ENCODE results near the gene CD47.

The CD47 gene

GRCh38 chr3:108031895-108032294, 58.9 kb downstream of the CD47 start:
- Histone ChIP-seq H3K27me3 (ENCODE audit: control insufficient read depth, insufficient read depth, low read length) (no peaks in the 10 kb centered on the region), H3K4me3 (ENCODE audit: low read length) (no peak overlapping the region), H3K36me3 (ENCODE audit: control insufficient read depth, insufficient read depth, low read length) (no peaks in the 10 kb centered on the region), H3K4me1 (ENCODE audit: control insufficient read depth, insufficient read depth, low read length) (no peaks in the 10 kb centered on the region), H3K9me3 (ENCODE audit: control insufficient read depth, low read length) (no peaks in the 10 kb centered on the region), H3K9ac (ENCODE audit: low read length) (no peak overlapping the region)

DNA sequence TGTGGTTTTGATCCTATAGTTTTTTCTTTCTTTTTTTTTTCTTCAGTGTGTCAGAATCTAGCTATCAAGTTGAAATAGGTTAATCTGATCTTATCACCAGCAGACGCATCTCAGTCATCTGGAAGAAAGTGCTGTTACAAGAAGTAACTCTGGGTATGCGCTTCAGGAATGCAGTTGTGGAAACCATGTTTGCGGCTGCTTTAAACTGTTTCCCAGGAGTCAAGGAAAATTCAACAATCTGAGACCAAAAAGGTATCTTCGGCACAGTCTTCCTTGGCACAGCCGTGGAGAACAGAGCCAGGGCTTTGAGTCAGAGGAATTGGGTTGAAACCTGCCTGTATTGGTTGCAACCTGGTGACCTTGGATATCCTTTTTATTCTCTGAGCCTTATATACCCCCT, 59.9 kb downstream of the CD47 start:
- H3K4me3 ChIP-seq (ENCODE audit: low read length): no peak overlapping the region
- no peaks in the 10 kb centered on the region for H3K36me3 ChIP-seq (ENCODE audit: control insufficient read depth, insufficient read depth, low read length)
- H3K9ac ChIP-seq (ENCODE audit: low read length): no peak overlapping the region
- no peaks in the 10 kb centered on the region for H3K4me1 ChIP-seq (ENCODE audit: control insufficient read depth, insufficient read depth, low read length)
- no peaks in the 10 kb centered on the region for H3K9me3 ChIP-seq (ENCODE audit: control insufficient read depth, low read length)
- no peaks in the 10 kb centered on the region for H3K27me3 ChIP-seq (ENCODE audit: control insufficient read depth, insufficient read depth, low read length)

- Histone ChIP-seq H3K9ac (ENCODE audit: low read length) (no peak overlapping the region), H3K36me3 (ENCODE audit: control insufficient read depth, insufficient read depth, low read length) (no peaks in the 10 kb centered on the region), H3K4me3 (ENCODE audit: low read length) (no peak overlapping the region), H3K9me3 (ENCODE audit: control insufficient read depth, low read length) (no peaks in the 10 kb centered on the region), H3K27me3 (ENCODE audit: control insufficient read depth, insufficient read depth, low read length) (no peaks in the 10 kb centered on the region), H3K4me1 (ENCODE audit: control insufficient read depth, insufficient read depth, low read length) (no peaks in the 10 kb centered on the region)
Measured at GRCh38 chr3:108029466-108029865, 61.4 kb downstream of the CD47 start.

DNA sequence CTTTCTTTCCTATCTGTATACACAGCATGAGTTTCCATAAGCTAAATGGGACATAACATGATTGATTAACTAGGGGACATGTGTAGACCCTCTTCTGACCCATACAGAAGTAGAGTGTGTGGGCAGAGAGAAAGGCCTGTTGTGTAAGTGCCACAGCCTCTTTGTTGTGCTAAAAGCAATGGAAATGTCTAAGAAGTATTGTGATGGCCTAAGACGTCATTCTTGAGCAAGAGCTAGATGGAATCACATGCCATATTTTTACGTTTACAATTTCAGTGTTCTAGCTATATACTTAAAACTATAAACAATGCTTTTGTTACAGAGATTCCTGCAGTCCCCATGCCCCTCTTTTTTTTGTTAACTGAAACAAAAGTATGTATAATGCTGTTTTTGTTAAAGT, 61.9 kb downstream of the CD47 start:
- H3K9ac ChIP-seq (ENCODE audit: low read length): no peak overlapping the region
- H3K9me3 ChIP-seq (ENCODE audit: control insufficient read depth, low read length): no peaks in the 10 kb centered on the region

GRCh38 chr3:108025177-108025576, 65.7 kb downstream of the CD47 start:
- H3K4me1 ChIP-seq (ENCODE audit: control insufficient read depth, insufficient read depth, low read length): peaks cover 14% of the 10 kb centered on the region
- H3K4me3 ChIP-seq (ENCODE audit: low read length): no peak overlapping the region
- no peaks in the 10 kb centered on the region for H3K9me3 ChIP-seq (ENCODE audit: control insufficient read depth, low read length)
- no peak overlapping the region for H3K9ac ChIP-seq (ENCODE audit: low read length)
- H3K27me3 ChIP-seq (ENCODE audit: control insufficient read depth, insufficient read depth, low read length): no peaks in the 10 kb centered on the region
- no peaks in the 10 kb centered on the region for H3K36me3 ChIP-seq (ENCODE audit: control insufficient read depth, insufficient read depth, low read length)

More for the DNA sequence above, 61.9 kb downstream of the CD47 start:
- H3K36me3 ChIP-seq (ENCODE audit: control insufficient read depth, insufficient read depth, low read length): no peaks in the 10 kb centered on the region
- H3K4me3 ChIP-seq (ENCODE audit: low read length): no peak overlapping the region
- no peaks in the 10 kb centered on the region for H3K4me1 ChIP-seq (ENCODE audit: control insufficient read depth, insufficient read depth, low read length)
- H3K27me3 ChIP-seq (ENCODE audit: control insufficient read depth, insufficient read depth, low read length): no peaks in the 10 kb centered on the region

- Histone ChIP-seq H3K9ac (ENCODE audit: low read length) (no peak overlapping the region), H3K27me3 (ENCODE audit: control insufficient read depth, insufficient read depth, low read length) (no peaks in the 10 kb centered on the region), H3K4me1 (ENCODE audit: control insufficient read depth, insufficient read depth, low read length) (peaks cover 14% of the 10 kb centered on the region), H3K4me3 (ENCODE audit: low read length) (no peak overlapping the region), H3K9me3 (ENCODE audit: control insufficient read depth, low read length) (no peaks in the 10 kb centered on the region), H3K36me3 (ENCODE audit: control insufficient read depth, insufficient read depth, low read length) (no peaks in the 10 kb centered on the region)
Measured at GRCh38 chr3:108024146-108024850, 66.5 kb downstream of the CD47 start.

DNA sequence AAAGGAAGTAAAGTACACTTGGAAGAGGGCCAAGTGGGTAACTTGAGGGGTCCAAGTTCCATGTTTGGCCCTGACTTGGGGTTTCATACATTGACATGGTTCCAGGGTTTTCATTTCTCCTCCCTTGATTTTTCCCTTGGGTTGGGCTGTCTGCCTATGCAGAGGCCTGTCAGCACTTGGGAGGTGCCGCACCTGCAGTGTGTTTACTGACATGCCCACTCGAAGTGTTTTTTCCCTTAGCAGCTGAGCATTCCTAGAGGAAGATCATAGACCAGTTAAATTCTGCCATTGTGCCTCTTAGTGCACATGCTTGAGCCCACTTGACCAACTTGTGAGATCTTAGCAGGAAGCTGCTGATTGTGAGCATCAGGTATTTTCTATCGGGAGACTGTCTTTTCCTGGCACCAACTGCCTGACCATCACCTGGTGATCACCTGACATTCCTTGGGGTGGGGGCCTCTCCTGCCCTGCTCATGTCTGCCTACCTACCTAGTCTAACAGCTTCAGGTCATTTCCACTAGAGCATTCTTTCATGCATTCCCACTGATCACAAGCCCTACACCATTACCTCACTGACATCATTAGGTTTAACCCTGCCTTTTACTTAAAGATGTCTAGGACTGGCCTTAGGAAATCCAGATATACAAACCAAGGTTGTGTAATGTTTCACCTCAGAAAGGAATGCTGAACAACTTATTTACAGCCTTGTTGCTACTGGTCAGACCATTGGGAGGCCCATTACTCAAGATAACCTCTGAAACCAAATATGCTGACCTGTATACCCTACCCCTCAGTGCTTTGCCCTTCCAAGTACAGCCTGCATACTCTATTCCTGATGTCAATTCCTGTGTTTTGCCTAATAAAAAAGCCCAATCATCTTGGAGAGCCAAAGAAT, 68.3 kb downstream of the CD47 start:
- Histone ChIP-seq H3K27me3 (ENCODE audit: control insufficient read depth, insufficient read depth, low read length) (no peaks in the 10 kb centered on the region), H3K4me3 (ENCODE audit: low read length) (no peak overlapping the region), H3K36me3 (ENCODE audit: control insufficient read depth, insufficient read depth, low read length) (no peaks in the 10 kb centered on the region), H3K9me3 (ENCODE audit: control insufficient read depth, low read length) (no peaks in the 10 kb centered on the region), H3K4me1 (ENCODE audit: control insufficient read depth, insufficient read depth, low read length) (peaks cover 14% of the 10 kb centered on the region), H3K9ac (ENCODE audit: low read length) (no peak overlapping the region)

GRCh38 chr3:108021533-108021932, 69.3 kb downstream of the CD47 start:
- H3K27me3 ChIP-seq (ENCODE audit: control insufficient read depth, insufficient read depth, low read length): no peaks in the 10 kb centered on the region
- H3K36me3 ChIP-seq (ENCODE audit: control insufficient read depth, insufficient read depth, low read length): no peaks in the 10 kb centered on the region
- H3K4me1 ChIP-seq (ENCODE audit: control insufficient read depth, insufficient read depth, low read length): peaks cover 14% of the 10 kb centered on the region
- H3K9ac ChIP-seq (ENCODE audit: low read length): no peak overlapping the region
- H3K9me3 ChIP-seq (ENCODE audit: control insufficient read depth, low read length): no peaks in the 10 kb centered on the region
- no peak overlapping the region for H3K4me3 ChIP-seq (ENCODE audit: low read length)

- H3K9ac ChIP-seq (ENCODE audit: low read length): no peak overlapping the region
- no peaks in the 10 kb centered on the region for H3K27me3 ChIP-seq (ENCODE audit: control insufficient read depth, insufficient read depth, low read length)
- H3K9me3 ChIP-seq (ENCODE audit: control insufficient read depth, low read length): no peaks in the 10 kb centered on the region
- no peak overlapping the region for H3K4me3 ChIP-seq (ENCODE audit: low read length)
- no peaks in the 10 kb centered on the region for H3K36me3 ChIP-seq (ENCODE audit: control insufficient read depth, insufficient read depth, low read length)
- peaks cover 14% of the 10 kb centered on the region for H3K4me1 ChIP-seq (ENCODE audit: control insufficient read depth, insufficient read depth, low read length)
Measured at GRCh38 chr3:108021131-108021530, 69.7 kb downstream of the CD47 start.

- no peaks in the 10 kb centered on the region for H3K9me3 ChIP-seq (ENCODE audit: control insufficient read depth, low read length)
- no peak overlapping the region for H3K9ac ChIP-seq (ENCODE audit: low read length)
- H3K36me3 ChIP-seq (ENCODE audit: control insufficient read depth, insufficient read depth, low read length): no peaks in the 10 kb centered on the region
- no peaks in the 10 kb centered on the region for H3K27me3 ChIP-seq (ENCODE audit: control insufficient read depth, insufficient read depth, low read length)
- H3K4me1 ChIP-seq (ENCODE audit: control insufficient read depth, insufficient read depth, low read length): peaks cover 14% of the 10 kb centered on the region
- H3K4me3 ChIP-seq (ENCODE audit: low read length): no peak overlapping the region
Measured at GRCh38 chr3:108018552-108018951, 72.3 kb downstream of the CD47 start.

GRCh38 chr3:108017587-108017986, 73.2 kb downstream of the CD47 start:
- no peaks in the 10 kb centered on the region for H3K36me3 ChIP-seq (ENCODE audit: control insufficient read depth, insufficient read depth, low read length)
- no peak overlapping the region for H3K9ac ChIP-seq (ENCODE audit: low read length)
- H3K4me1 ChIP-seq (ENCODE audit: control insufficient read depth, insufficient read depth, low read length): peaks cover 12% of the 10 kb centered on the region
- no peak overlapping the region for H3K4me3 ChIP-seq (ENCODE audit: low read length)
- no peaks in the 10 kb centered on the region for H3K27me3 ChIP-seq (ENCODE audit: control insufficient read depth, insufficient read depth, low read length)
- H3K9me3 ChIP-seq (ENCODE audit: control insufficient read depth, low read length): no peaks in the 10 kb centered on the region

GRCh38 chr3:108014943-108015342, 75.9 kb downstream of the CD47 start:
- H3K36me3 ChIP-seq (ENCODE audit: control insufficient read depth, insufficient read depth, low read length): no peaks in the 10 kb centered on the region
- no peak overlapping the region for H3K4me3 ChIP-seq (ENCODE audit: low read length)
- no peaks in the 10 kb centered on the region for H3K9me3 ChIP-seq (ENCODE audit: control insufficient read depth, low read length)
- H3K27me3 ChIP-seq (ENCODE audit: control insufficient read depth, insufficient read depth, low read length): no peaks in the 10 kb centered on the region
- no peaks in the 10 kb centered on the region for H3K4me1 ChIP-seq (ENCODE audit: control insufficient read depth, insufficient read depth, low read length)
- no peak overlapping the region for H3K9ac ChIP-seq (ENCODE audit: low read length)
